OCI-LY7 (cell line): ENCODE measurements around the gene KIAA0040.

ENCODE experiments used
- EZH2phosphoT487 ChIP-seq: fragments of 200-600 bp; sonication (generic); IDR thresholded peaks from 2 replicates; pipeline ENCODE4 v1.6.1; 2018; ENCODE audit warnings: low read depth, borderline replicate concordance, mild to moderate bottlenecking, mixed run types, antibody characterized with exemption, low read length, moderate library complexity, mixed read lengths
- TF ChIP-seq, protein P1 (sequence below): fragments of 200-600 bp; sonication (generic); conservative IDR thresholded peaks from 2 replicates; pipeline ENCODE4 v1.5.1; 2014; ENCODE audit warnings: mild to moderate bottlenecking, antibody characterized with exemption, low read length, moderate library complexity, mixed read lengths

DNA sequence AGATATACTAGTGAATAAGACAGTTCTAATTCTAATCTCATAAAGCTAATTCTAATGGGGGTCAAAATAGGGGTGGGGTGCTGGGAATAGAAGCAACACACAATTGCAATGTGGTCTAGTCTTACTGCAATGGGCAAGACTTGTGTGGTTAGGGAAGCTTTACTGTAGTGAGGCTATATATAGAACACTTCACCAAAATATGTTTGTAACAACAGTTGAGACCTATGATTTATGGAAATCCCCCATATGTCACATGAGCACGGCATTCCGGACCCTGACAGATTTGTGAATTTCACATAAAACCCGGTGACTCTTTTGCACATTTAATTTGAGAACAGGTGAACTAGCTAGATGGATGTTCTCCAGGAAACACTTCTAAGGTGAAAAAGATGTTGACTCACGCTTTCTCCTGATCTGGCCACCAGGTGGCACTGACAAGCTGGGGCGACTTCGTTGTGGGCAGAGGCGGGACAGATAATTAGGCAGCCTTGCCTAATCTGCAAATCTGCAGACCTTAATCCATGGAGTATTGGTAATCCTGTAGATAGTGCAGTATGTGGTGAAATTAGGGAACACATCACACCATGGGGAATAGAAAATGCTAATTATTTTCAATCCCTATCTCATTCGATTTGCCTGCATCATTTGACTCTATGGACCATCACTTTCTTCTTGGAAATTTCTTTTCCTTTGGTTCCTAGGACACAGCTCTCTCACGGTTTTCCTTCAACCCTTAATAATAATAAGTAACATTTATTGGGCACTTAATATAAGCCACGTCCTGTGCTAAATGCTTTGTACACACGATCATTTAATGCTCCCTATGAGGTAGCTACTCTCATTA lies 37.7 kb downstream of the KIAA0040 start:
- TF ChIP-seq, protein P1, sequence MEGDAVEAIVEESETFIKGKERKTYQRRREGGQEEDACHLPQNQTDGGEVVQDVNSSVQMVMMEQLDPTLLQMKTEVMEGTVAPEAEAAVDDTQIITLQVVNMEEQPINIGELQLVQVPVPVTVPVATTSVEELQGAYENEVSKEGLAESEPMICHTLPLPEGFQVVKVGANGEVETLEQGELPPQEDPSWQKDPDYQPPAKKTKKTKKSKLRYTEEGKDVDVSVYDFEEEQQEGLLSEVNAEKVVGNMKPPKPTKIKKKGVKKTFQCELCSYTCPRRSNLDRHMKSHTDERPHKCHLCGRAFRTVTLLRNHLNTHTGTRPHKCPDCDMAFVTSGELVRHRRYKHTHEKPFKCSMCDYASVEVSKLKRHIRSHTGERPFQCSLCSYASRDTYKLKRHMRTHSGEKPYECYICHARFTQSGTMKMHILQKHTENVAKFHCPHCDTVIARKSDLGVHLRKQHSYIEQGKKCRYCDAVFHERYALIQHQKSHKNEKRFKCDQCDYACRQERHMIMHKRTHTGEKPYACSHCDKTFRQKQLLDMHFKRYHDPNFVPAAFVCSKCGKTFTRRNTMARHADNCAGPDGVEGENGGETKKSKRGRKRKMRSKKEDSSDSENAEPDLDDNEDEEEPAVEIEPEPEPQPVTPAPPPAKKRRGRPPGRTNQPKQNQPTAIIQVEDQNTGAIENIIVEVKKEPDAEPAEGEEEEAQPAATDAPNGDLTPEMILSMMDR: peak; percentile 99
- TF ChIP-seq EZH2phosphoT487: no peak
